Left ventricle myocardium inferior (tissue), 1 donor: ENCODE measurements around the gene MAST4. TPM values are rescaled to one million over a fixed set of nuclear protein-coding genes. Genes with fewer than 3 reads are reported as not detected.

ENCODE experiments used
- DNase-seq: peaks from one replicate; pipeline ENCODE4 v3.0.0-alpha.2; 2020
- H3K27ac ChIP-seq: fragments of 200-600 bp; replicated peaks from 2 replicates; pipeline ENCODE4 v1.8.0; 2021
- H3K27me3 ChIP-seq: fragments of 200-600 bp; 2 replicates; pipeline ENCODE4 v1.8.0; 2021; ENCODE audit warnings: low read depth
- H3K36me3 ChIP-seq: fragments of 200-600 bp; 2 replicates; pipeline ENCODE4 v1.8.0; 2021
- H3K4me1 ChIP-seq: fragments of 200-600 bp; 2 replicates; pipeline ENCODE4 v1.8.0; 2021
- H3K4me3 ChIP-seq: fragments of 200-600 bp; 2 replicates; pipeline ENCODE4 v1.8.0; 2021; ENCODE audit warnings: mild to moderate bottlenecking, moderate library complexity
- H3K9me3 ChIP-seq: fragments of 200-600 bp; replicated peaks from 2 replicates; pipeline ENCODE4 v1.8.0; 2021
- intact Hi-C: fragments of 100-400 bp; cut with micrococcal nuclease; formaldehyde crosslinking; loops from one replicate; pipeline ENCODE4 v1.11.0; 2022
- total RNA-seq: library from RNA; stranded (reverse); fragmentation: NEBNext Ultra II Directional; extraction: Animal tissue kit (Norgen Biotek cat#: 25700); gene quantifications from one replicate; pipeline ENCODE4 v1.2.1, GENCODE V29; 2021
- TF ChIP-seq, protein P1 (sequence below): fragments of 200-600 bp; IDR thresholded peaks from 2 replicates; pipeline ENCODE4 v1.8.0; 2021; ENCODE audit warnings: antibody characterized with exemption, mild to moderate bottlenecking, borderline replicate concordance
- donor health status: DM: no; HTN: yes; CAD: no; lungs with severe emphysema.

Gene MAST4
- total RNA-seq, 1 donor from 2014 or later = 55.7 TPM

DNA sequence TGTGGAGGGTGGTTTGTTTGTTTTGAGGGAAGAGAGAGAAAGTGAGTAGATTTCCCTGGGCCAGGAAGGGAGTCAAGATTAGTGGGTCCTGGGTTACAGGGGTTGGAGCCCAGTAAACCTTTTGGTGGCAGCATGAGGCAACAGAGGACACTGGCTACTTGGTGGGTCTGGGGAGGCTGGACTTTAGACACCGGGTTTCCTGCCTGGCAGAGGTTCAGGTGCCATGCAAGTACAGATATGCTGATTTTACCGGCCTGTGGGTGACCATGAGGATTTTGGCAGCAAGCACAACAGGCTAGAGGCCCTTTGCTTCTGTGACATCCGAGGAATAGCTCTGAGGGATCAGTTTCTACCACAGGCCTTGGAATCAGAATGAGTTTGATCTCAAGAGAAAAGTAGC lies 18.9 kb downstream of the MAST4 start:
- H3K27me3 ChIP-seq = no peaks in the 10 kb centered on the region
- H3K4me1 ChIP-seq = peaks cover 76% of the 10 kb centered on the region
- DNase-seq = no peak
- no peaks in the 10 kb centered on the region for H3K9me3 ChIP-seq
- H3K27ac ChIP-seq = no peak overlapping the region
- TF ChIP-seq, protein P1, sequence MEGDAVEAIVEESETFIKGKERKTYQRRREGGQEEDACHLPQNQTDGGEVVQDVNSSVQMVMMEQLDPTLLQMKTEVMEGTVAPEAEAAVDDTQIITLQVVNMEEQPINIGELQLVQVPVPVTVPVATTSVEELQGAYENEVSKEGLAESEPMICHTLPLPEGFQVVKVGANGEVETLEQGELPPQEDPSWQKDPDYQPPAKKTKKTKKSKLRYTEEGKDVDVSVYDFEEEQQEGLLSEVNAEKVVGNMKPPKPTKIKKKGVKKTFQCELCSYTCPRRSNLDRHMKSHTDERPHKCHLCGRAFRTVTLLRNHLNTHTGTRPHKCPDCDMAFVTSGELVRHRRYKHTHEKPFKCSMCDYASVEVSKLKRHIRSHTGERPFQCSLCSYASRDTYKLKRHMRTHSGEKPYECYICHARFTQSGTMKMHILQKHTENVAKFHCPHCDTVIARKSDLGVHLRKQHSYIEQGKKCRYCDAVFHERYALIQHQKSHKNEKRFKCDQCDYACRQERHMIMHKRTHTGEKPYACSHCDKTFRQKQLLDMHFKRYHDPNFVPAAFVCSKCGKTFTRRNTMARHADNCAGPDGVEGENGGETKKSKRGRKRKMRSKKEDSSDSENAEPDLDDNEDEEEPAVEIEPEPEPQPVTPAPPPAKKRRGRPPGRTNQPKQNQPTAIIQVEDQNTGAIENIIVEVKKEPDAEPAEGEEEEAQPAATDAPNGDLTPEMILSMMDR = no peak
- intact Hi-C loops = no loop called here
- H3K4me3 ChIP-seq = no peak overlapping the region
- no peaks in the 10 kb centered on the region for H3K36me3 ChIP-seq

DNA sequence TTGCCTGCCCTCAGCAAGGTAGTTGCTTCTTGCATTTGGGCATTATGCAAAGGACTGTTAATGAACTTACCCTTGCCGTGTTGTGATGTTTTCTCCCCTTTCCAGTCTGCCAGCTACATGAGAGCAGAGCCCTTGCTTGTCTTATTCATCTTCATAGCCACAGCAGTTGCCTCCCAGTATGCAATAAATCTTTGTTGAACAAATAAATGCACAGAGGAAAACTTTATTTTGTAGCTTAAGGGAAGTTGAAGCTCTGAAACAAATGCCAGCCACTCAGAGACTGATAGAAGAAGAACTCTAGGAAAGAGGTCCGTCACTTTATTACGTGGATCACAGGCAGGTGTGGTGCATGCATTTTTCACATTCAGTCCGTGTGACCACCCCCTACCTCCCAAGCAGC lies 19.7 kb downstream of the MAST4 start:
- Histone ChIP-seq H3K27ac (no peak overlapping the region), H3K4me1 (peaks cover 78% of the 10 kb centered on the region)
- TF ChIP-seq, protein P1 = no peak

DNA sequence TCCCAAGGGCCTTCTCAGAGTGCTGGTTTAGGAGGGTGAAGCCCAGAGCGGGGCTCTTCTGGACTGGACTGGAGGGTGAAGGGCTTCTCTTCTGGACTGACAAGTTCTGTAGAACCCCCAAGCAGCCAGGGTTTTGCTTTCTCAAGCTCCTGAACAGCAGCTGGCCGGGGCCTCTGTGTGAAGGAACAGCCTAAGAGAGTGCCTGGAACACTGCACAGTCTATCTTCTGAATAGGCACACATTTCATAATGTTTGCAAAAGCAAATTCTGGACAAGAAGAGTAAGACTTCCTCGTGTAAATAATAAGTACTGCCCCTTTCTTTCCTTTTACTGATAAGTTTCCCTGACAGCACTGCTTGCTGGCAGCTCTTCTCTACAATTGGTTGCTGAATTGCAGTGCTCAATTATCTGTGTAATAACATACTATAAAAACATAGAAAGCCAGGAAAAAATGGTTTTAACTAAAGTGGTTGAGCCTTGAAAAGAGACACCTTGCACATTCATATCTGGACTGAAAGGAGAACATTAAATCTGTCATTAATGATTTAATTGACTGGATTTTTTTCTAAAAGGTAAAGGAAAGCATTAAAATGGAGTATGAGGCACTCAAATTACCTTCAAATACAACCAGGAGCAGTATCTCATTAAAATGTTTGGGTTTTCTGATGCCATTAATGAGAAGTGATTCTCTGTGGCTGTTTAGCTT lies 20.5 kb downstream of the MAST4 start:
- no peaks in the 10 kb centered on the region for H3K9me3 ChIP-seq
- intact Hi-C loops = no loop called here
- TF ChIP-seq, protein P1 = no peak
- H3K27ac ChIP-seq = peak overlapping the region; percentile 25
- H3K4me1 ChIP-seq = peaks cover 80% of the 10 kb centered on the region
- no peak overlapping the region for H3K4me3 ChIP-seq
- no peaks in the 10 kb centered on the region for H3K36me3 ChIP-seq
- DNase-seq = no peak
- H3K27me3 ChIP-seq = no peaks in the 10 kb centered on the region

More for the DNA sequence above, 19.7 kb downstream of the MAST4 start:
- Histone ChIP-seq H3K9me3 (no peaks in the 10 kb centered on the region), H3K4me3 (no peak overlapping the region), H3K27me3 (no peaks in the 10 kb centered on the region), H3K36me3 (no peaks in the 10 kb centered on the region)
- no peak for DNase-seq
- intact Hi-C loops = no loop called here

DNA sequence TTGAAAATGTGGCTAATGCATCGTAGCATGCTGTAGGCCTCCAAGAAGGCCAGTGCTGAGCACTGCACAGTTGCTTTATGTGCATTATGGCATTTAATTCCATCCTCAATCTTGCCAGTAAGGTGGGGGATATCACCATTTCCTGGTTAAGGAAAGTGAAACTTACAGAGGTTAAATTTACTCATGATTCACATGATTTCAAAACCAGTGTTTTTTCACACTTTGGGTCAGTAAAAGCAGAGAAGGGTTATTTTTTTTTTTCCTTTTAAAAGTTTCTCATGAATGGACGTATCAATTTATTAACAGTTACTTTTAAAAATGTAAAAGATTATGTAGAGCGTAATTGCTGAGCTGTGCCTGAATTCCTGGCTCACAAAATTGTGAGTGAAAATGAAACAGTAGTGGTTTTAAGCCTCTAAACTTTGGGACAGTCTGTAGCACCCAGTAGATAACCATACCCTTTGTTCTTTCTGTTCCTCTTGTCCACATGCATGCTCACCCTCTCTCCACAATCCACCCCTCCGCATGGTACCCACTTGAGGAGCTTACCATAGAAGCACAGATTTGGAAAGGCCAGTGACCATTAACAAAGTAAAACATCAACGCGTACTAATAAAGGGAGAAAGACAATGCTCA lies 21.2 kb downstream of the MAST4 start:
- H3K4me1 ChIP-seq = peaks cover 77% of the 10 kb centered on the region
- no peaks in the 10 kb centered on the region for H3K36me3 ChIP-seq
- H3K27ac ChIP-seq = peak overlapping the region; percentile 27
- H3K9me3 ChIP-seq = no peaks in the 10 kb centered on the region
- H3K27me3 ChIP-seq = no peaks in the 10 kb centered on the region
- intact Hi-C loops = no loop called here
- H3K4me3 ChIP-seq = no peak overlapping the region
- DNase-seq = no peak
- TF ChIP-seq, protein P1 = no peak

DNA sequence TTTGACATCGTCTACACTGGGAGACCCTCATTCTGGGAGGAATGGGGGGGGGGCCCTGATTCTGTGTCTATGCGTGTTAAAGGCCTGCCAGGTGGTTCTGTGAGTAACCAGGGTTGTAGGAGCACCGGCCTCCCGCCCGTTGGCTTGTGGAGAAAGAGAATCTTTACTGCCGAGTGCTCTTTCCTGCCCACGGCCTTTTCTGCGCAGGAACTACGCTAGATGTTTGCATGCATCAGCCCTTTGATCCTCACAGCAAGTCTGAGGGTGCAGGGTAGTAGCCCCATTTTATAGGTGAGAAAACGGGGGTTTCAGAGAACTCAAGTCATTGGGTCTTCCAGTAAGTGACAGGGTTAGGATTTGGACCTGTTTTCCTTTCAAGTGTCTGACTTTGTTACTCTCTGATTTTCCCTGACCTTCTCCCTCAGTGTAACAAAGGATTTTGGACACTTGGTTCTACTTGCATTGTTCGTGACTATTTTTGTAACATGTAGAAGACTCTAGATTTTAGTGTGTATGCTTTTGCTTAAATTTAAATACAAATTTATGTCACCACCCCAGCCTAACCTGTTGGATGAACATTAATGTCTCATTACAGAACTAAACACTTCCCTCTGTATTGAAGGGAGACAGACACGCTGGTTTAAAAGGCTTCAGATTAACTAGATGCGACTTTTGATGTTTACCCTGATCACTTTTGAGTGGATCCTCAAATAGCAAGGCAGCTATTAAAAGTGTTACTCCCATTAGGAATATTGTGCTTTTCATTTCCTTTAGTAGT lies 22.0 kb downstream of the MAST4 start:
- H3K4me3 ChIP-seq = no peak overlapping the region
- H3K27ac ChIP-seq = peak overlapping the region; percentile 27
- no peak for DNase-seq
- TF ChIP-seq, protein P1 = no peak
- H3K9me3 ChIP-seq = no peaks in the 10 kb centered on the region
- intact Hi-C loops = no loop called here
- no peaks in the 10 kb centered on the region for H3K36me3 ChIP-seq
- peaks cover 69% of the 10 kb centered on the region for H3K4me1 ChIP-seq
- no peaks in the 10 kb centered on the region for H3K27me3 ChIP-seq
